Keratinocyte (primary cell): Measurements from ENCODE around the gene FSD1. TPM values are rescaled to one million over a fixed set of nuclear protein-coding genes. Genes with fewer than 3 reads are reported as not detected.

Experiments
- DNase-seq: peaks from one replicate; pipeline ENCODE4 v3.0.0-alpha.2; 2011; ENCODE audit warnings: low read depth, missing footprints, low spot score
- FAIRE-seq: peaks from 2 replicates; lab custom pipeline; 2011; peaks lifted over from hg19 to GRCh38; lab: Jason Lieb, UNC
- H2AFZ ChIP-seq: 2 replicates; pipeline ENCODE4 v1.6.0; 2012; ENCODE audit warnings: low read length, control low read depth, inconsistent platforms; ENCODE audit not compliant: control insufficient read depth
- H3K27ac ChIP-seq: 2 replicates; pipeline ENCODE4 v1.5.1; 2011; ENCODE audit warnings: low read length; ENCODE audit not compliant: control insufficient read depth, insufficient read depth
- H3K27me3 ChIP-seq: 3 replicates; pipeline ENCODE4 v1.6.0; 2011; ENCODE audit warnings: low read length; ENCODE audit not compliant: control insufficient read depth, insufficient read depth; ENCODE audit errors: extremely low read depth
- H3K36me3 ChIP-seq, 2 experiments: 2 replicates in 1 of 2; 3 replicates in 1 of 2; pipeline ENCODE4 v1.5.1; 2011; ENCODE audit warnings: low read length in 2 of 2, mild to moderate bottlenecking in 1 of 2; ENCODE audit not compliant: control insufficient read depth in 2 of 2, insufficient read depth in 2 of 2; ENCODE audit errors: extremely low read depth in 1 of 2
- H3K4me1 ChIP-seq: 3 replicates; pipeline ENCODE4 v1.5.1; 2011; ENCODE audit warnings: low read length; ENCODE audit not compliant: control insufficient read depth, insufficient read depth; ENCODE audit errors: extremely low read depth
- H3K4me2 ChIP-seq: 3 replicates; pipeline ENCODE4 v1.6.0; 2011; ENCODE audit warnings: low read depth, low read length; ENCODE audit not compliant: control insufficient read depth, insufficient read depth; ENCODE audit errors: extremely low read depth
- H3K4me3 ChIP-seq, 3 experiments: fragments of 200-600 bp in 1 of 3; sonication (generic) in 1 of 3; 2 replicates in 2 of 3; 3 replicates in 1 of 3; pipeline ENCODE4 v1.5.1; 2011 to 2016; ENCODE audit warnings: low read length in 3 of 3, mild to moderate bottlenecking in 3 of 3, control low read depth in 2 of 3, inconsistent platforms in 1 of 3, low read depth in 1 of 3, mixed read lengths in 1 of 3, mixed run types in 1 of 3, moderate library complexity in 1 of 3; ENCODE audit not compliant: control insufficient read depth in 2 of 3, insufficient read depth in 2 of 3; ENCODE audit errors: extremely low read depth in 1 of 3
- H3K79me2 ChIP-seq: 2 replicates; pipeline ENCODE4 v1.6.0; 2012; ENCODE audit warnings: low read length; ENCODE audit not compliant: control insufficient read depth, insufficient read depth
- H3K9ac ChIP-seq: 3 replicates; pipeline ENCODE4 v1.6.0; 2011; ENCODE audit warnings: low read length; ENCODE audit not compliant: control insufficient read depth, insufficient read depth; ENCODE audit errors: extremely low read depth
- H3K9me1 ChIP-seq: 3 replicates; pipeline ENCODE4 v1.6.0; 2011; ENCODE audit warnings: low read length; ENCODE audit not compliant: control insufficient read depth, insufficient read depth; ENCODE audit errors: extremely low read depth
- H3K9me3 ChIP-seq: 2 replicates; pipeline ENCODE4 v1.5.1; 2012; ENCODE audit warnings: low read depth, low read length; ENCODE audit not compliant: control insufficient read depth
- H4K20me1 ChIP-seq: 3 replicates; pipeline ENCODE4 v1.6.0; 2011; ENCODE audit warnings: low read length; ENCODE audit not compliant: control insufficient read depth, insufficient read depth; ENCODE audit errors: extremely low read depth
- CTCF ChIP-seq, 3 experiments: IDR thresholded peaks in 1 of 3; conservative IDR thresholded peaks in 1 of 3; optimal IDR thresholded peaks in 1 of 3; 2 replicates in 2 of 3; 3 replicates in 1 of 3; pipeline versions ENCODE3 to v1.5.1; 2011; ENCODE audit warnings: low read length in 3 of 3, mild to moderate bottlenecking in 3 of 3, moderate library complexity in 2 of 3, control low read depth in 1 of 3, inconsistent platforms in 1 of 3; ENCODE audit not compliant: insufficient read depth in 2 of 3; ENCODE audit errors: extremely low read depth in 1 of 3
- EZH2 ChIP-seq: IDR thresholded peaks from one replicate; pipeline ENCODE4 v1.6.1; 2012; ENCODE audit warnings: inconsistent platforms, mild to moderate bottlenecking, low read length, moderate library complexity
- dilution Hi-C: fragments of 300-500 bp; cut with MboI; formaldehyde crosslinking; loops from one replicate; pipeline ENCODE4 v1.7.0; 2020; ENCODE audit warnings: low sequenced_read_pairs; ENCODE audit not compliant: extremely low pct_ligation_motif_present
- polyA plus RNA-seq, 5 experiments: library from polyadenylated mRNA; depleted of rRNA in 3 of 5; stranded (reverse) in 3 of 5; stranded (forward) in 1 of 5; unstranded in 1 of 5; fragments of >200 nt; gene quantifications; 1 replicate in 1 of 5; 2 replicates in 3 of 5; 3 replicates in 1 of 5; pipeline versions ENCODE4 v1.2.1 to v1.2.3, GENCODE V29; 2011 to 2012; ENCODE audit warnings: missing spikeins in 2 of 5, low read depth in 1 of 5, low replicate concordance in 1 of 5

FSD1 gene
- polyA plus RNA-seq, 1 donor (not counting 4 experiments of a cell fraction or from before 2014, with no cell fraction given), result 0.49 TPM

GRCh38 chr19:4257025-4257424 is 47.4 kb upstream of the FSD1 start:
- Histone ChIP-seq H3K9me3 (peaks cover 7% of the 10 kb centered on the region), H3K9ac (no peak overlapping the region), H3K79me2 (no peaks in the 10 kb centered on the region), H3K4me3 (no peak overlapping the region), H3K27ac (no peak overlapping the region), H3K4me2 (no peak overlapping the region), H3K27me3 (no peaks in the 10 kb centered on the region), H4K20me1 (no peaks in the 10 kb centered on the region), H2AFZ (no peak overlapping the region), H3K4me1 (no peaks in the 10 kb centered on the region), H3K36me3 (peaks cover 25 to 36% of the 10 kb centered on the region in 2 experiments), H3K9me1 (no peaks in the 10 kb centered on the region)
- DNase-seq (no peak), FAIRE-seq (no peak)
- dilution Hi-C loops, result no loop called here
- TF ChIP-seq EZH2, result no peak
- no peak for TF ChIP-seq CTCF (optimal IDR thresholded peaks at IDR 0.05 in 1 of 3, IDR thresholded peaks at IDR 0.05 in 1 of 3, conservative IDR thresholded peaks at IDR 0.05 in 1 of 3; ENCODE audit: extremely low read depth in 1 of 3, insufficient read depth in 2 of 3, low read length in 3 of 3)

- Histone ChIP-seq H3K4me3 (no peak overlapping the region), H3K9me1 (no peaks in the 10 kb centered on the region), H4K20me1 (no peaks in the 10 kb centered on the region), H3K27ac (no peak overlapping the region), H3K4me2 (no peak overlapping the region), H3K4me1 (no peaks in the 10 kb centered on the region), H3K27me3 (no peaks in the 10 kb centered on the region), H3K9ac (no peak overlapping the region), H3K79me2 (no peaks in the 10 kb centered on the region), H3K9me3 (peaks cover 7% of the 10 kb centered on the region), H3K36me3 (peaks cover 22 to 35% of the 10 kb centered on the region in 2 experiments), H2AFZ (no peak overlapping the region)
- DNase-seq (no peak), FAIRE-seq (no peak)
- TF ChIP-seq EZH2 (no peak), CTCF (optimal IDR thresholded peaks at IDR 0.05 in 1 of 3, IDR thresholded peaks at IDR 0.05 in 1 of 3, conservative IDR thresholded peaks at IDR 0.05 in 1 of 3; ENCODE audit: extremely low read depth in 1 of 3, insufficient read depth in 2 of 3, low read length in 3 of 3) (no peak)
- dilution Hi-C loops, result no loop called here
Measured at GRCh38 chr19:4258181-4258580, 46.2 kb upstream of the FSD1 start.
